Esophagus muscularis mucosa (tissue), 4 donors: ENCODE results near the gene MELTF. TPM values are rescaled to one million over a fixed set of nuclear protein-coding genes. Genes with fewer than 3 reads are reported as not detected.

Experiments
- DNase-seq: peaks from one replicate; pipeline ENCODE4 v3.0.0-alpha.2; 2017; ENCODE audit errors: extremely low spot score
- H3K27ac ChIP-seq, 4 donors: fragments of 200-600 bp; sonication (generic); replicated peaks in 1 of 4; 1 replicate in 3 of 4; 2 replicates in 1 of 4; pipeline ENCODE4 v1.5.1; 2016 to 2019; ENCODE audit warnings: mild to moderate bottlenecking in 1 of 4
- H3K27me3 ChIP-seq, 4 donors: fragments of 200-600 bp; sonication (generic); one replicate each; pipeline versions ENCODE4 v1.5.1 to v1.6.0; 2016 to 2019
- H3K36me3 ChIP-seq, 4 donors: fragments of 200-600 bp; sonication (generic); one replicate each; pipeline ENCODE4 v1.5.1; 2016 to 2019
- H3K4me1 ChIP-seq, 4 donors: fragments of 200-600 bp; sonication (generic); one replicate each; pipeline ENCODE4 v1.5.1; 2016 to 2019
- H3K4me3 ChIP-seq, 4 donors: fragments of 200-600 bp; sonication (generic); 1 replicate in 2 of 4; 2 replicates in 2 of 4; pipeline ENCODE4 v1.5.1; 2016 to 2019; ENCODE audit warnings: mild to moderate bottlenecking in 4 of 4, moderate library complexity in 1 of 4
- H3K9me3 ChIP-seq, 4 donors: fragments of 200-600 bp; sonication (generic); 1 replicate in 3 of 4; 2 replicates in 1 of 4; pipeline ENCODE4 v1.5.1; 2016 to 2019
- CTCF ChIP-seq, 3 experiments: fragments of 200-600 bp in 2 of 3; fragments of 450-650 bp in 1 of 3; sonication (generic) in 2 of 3; IDR thresholded peaks; one replicate each; pipeline ENCODE4 v1.5.1; 2017 to 2019; ENCODE audit warnings: antibody characterized with exemption in 3 of 3, mild to moderate bottlenecking in 2 of 3, moderate library complexity in 1 of 3
- EP300 ChIP-seq: sonication (generic); formaldehyde crosslinking; IDR thresholded peaks from one replicate; pipeline ENCODE4 v1.6.1; 2017; ENCODE audit warnings: antibody characterized with exemption
- POLR2A ChIP-seq: fragments of 450-650 bp; IDR thresholded peaks from one replicate; pipeline ENCODE4 v1.6.1; 2017; ENCODE audit warnings: antibody characterized with exemption, moderate library complexity, mild to moderate bottlenecking, low read depth
- POLR2AphosphoS5 ChIP-seq, 2 donors: sonication (generic); formaldehyde crosslinking; IDR thresholded peaks; one replicate each; pipeline ENCODE4 v1.6.1; 2017; ENCODE audit warnings: antibody characterized with exemption in 2 of 2
- WGBS: methylation state at CpG from one replicate; pipeline ENCODE4 v1.1.5; 2018; 5-methylcytosine and 5-hydroxymethylcytosine counted together
- intact Hi-C: fragments of 100-400 bp; cut with DNase I; formaldehyde crosslinking; loops from one replicate; pipeline ENCODE4 v1.15.1; 2023
- total RNA-seq, 4 donors: library from RNA; depleted of rRNA; stranded (reverse); fragments of >200 nt; gene quantifications; one replicate each; pipeline versions ENCODE4 v1.1.0 to v1.2.1, GENCODE V29; 2016

The MELTF gene
- total RNA-seq, 4 donors from 2014 or later: 3.6 to 9.1 (median 4.5) TPM

DNA sequence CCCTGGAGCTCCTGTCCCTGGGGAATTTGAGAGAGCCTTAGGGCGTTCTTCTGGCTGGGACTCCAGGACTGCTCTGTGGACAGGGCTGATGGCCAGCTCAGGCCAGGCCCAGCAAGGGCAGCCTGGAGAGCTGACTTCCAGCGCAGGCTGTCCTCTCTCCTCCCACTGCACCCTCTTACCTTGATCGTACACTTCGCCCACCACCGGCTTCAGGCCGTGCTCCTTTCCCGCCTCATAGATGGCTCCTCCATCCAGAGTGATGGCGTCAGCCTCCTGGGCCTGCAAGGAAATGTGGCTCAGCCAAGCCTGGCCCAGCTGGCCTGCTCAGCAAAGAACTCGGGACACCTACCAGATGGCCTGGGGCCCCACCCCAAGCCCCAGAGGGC lies 3.1 kb downstream of the MELTF start:
- Histone ChIP-seq H3K4me3 (no peak overlapping the region), H3K27me3 (peaks cover 0 to 65% (median 12%) of the 10 kb centered on the region in 4 donors), H3K4me1 (peaks cover 22 to 28% (median 26%) of the 10 kb centered on the region in 4 donors), H3K36me3 (no peaks in the 10 kb centered on the region), H3K27ac (no peak overlapping the region), H3K9me3 (no peaks in the 10 kb centered on the region)
- intact Hi-C loops: no loop called here
- no peak for DNase-seq
- WGBS: 90% methylated on average over 7 of the region's 9 CpGs
- TF ChIP-seq POLR2AphosphoS5 (IDR thresholded peaks at IDR 0.05) (no peak), POLR2A (no peak)

DNA sequence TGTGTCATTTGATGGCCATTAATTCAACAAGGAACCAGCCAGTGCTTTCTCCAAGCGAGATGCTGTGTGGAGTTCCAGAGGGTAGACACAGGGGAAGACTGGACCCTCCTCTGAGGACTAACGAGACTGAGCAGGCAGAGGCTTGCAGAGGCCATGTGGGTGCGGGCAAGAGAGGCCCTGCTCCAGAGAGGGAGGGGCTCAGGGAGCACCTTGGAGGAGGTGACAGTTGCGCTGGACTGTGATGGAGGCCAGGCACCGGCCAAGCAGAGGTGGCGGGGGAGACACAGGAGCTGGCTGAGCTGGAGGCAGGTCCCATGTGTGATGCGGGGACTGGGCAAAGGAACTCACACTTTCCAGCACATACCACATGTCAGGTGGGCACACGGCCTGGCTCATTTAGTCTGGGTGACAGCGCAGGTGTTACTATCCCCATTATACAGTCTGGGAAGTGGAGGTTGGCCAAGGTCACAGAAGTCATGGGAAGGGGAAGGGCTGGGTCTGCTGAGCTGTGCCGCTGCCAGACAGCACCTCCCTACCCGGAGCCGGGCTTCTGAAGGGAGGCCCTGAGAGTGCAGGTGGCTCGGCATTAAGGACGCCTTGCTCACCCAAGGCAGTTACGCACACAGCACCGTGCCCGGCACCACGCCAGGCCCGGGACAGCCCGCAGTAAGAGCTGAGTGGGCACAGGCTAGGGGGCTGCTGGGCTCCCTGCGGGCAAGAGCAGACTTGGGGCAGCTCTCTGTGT lies 3.7 kb downstream of the MELTF start:
- peaks cover 0 to 60% (median 12%) of the 10 kb centered on the region in 4 donors for H3K27me3 ChIP-seq
- no peak for TF ChIP-seq POLR2AphosphoS5 (IDR thresholded peaks at IDR 0.05)
- no peak for TF ChIP-seq POLR2A
- no peak for TF ChIP-seq CTCF (IDR thresholded peaks at IDR 0.05)
- no peak for TF ChIP-seq EP300
- no peak for DNase-seq
- no peaks in the 10 kb centered on the region for H3K36me3 ChIP-seq
- peaks cover 19 to 23% (median 20%) of the 10 kb centered on the region in 4 donors for H3K4me1 ChIP-seq
- 89% methylated on average over 10 of the region's 21 CpGs for WGBS
- intact Hi-C loops: no loop called here
- H3K4me3 ChIP-seq: no peak overlapping the region
- no peaks in the 10 kb centered on the region for H3K9me3 ChIP-seq
- H3K27ac ChIP-seq: no peak overlapping the region

GRCh38 chr3:197024881-197025735 lies 4.5 kb downstream of the MELTF start:
- Histone ChIP-seq H3K4me3 (no peak overlapping the region), H3K36me3 (no peaks in the 10 kb centered on the region), H3K9me3 (no peaks in the 10 kb centered on the region), H3K27me3 (peaks cover 0 to 53% (median 12%) of the 10 kb centered on the region in 4 donors), H3K4me1 (peaks cover 15 to 23% (median 20%) of the 10 kb centered on the region in 4 donors), H3K27ac (no peak overlapping the region)
- WGBS: 92% methylated on average over 28 of the region's 28 CpGs
- DNase-seq: no peak
- TF ChIP-seq CTCF (IDR thresholded peaks at IDR 0.05) (no peak), EP300 (no peak), POLR2AphosphoS5 (IDR thresholded peaks at IDR 0.05) (no peak), POLR2A (no peak)
- intact Hi-C loops: no loop called here

DNA sequence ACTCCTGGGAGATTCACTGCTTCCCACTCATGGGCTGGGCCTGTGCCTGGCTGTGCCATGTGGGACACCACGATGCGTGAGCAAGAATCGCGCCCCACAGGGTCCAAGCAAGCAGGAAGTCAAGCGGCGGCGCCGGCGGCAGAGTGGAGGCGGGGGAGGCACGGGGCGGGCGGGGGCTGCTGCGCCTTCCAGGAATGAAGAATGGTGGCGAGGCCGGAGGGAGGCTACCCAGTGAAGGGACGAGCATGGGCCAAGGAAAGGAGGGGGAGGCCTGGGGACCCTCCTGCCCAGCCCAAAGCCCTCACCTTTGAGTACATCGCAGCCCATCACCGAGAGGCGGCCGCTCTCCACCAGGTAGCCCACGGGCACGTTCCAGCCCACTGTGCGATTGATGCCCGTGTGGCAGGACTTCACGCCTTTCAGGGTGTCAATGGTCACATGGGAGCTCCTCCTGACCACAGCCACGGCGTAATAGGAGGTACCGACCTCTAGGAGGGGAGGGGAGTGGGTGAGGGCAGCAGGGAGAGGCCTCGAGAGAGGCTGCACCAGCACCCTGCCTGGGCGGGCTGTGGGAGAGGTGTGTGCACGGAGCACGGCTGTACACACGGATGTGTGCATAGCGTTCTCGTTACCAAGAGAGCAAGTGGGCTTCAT lies 5.5 kb downstream of the MELTF start:
- Histone ChIP-seq H3K27me3 (peaks cover 0 to 44% (median 4%) of the 10 kb centered on the region in 4 donors), H3K9me3 (no peaks in the 10 kb centered on the region), H3K4me3 (no peak overlapping the region), H3K27ac (no peak overlapping the region), H3K4me1 (peaks cover 7 to 14% (median 10%) of the 10 kb centered on the region in 4 donors), H3K36me3 (no peaks in the 10 kb centered on the region)
- TF ChIP-seq EP300: no peak
- no peak for TF ChIP-seq POLR2A
- no peak for TF ChIP-seq CTCF (IDR thresholded peaks at IDR 0.05)
- no peak for TF ChIP-seq POLR2AphosphoS5 (IDR thresholded peaks at IDR 0.05)
- intact Hi-C loops: no loop called here
- 73% methylated on average over 33 of the region's 36 CpGs for WGBS
- DNase-seq: no peak
